Measurements from ENCODE around the gene CREB5. TPM values are rescaled to one million over a fixed set of nuclear protein-coding genes. Genes with fewer than 3 reads are reported as not detected.

The CREB5 gene
- total RNA-seq, 1 experiment from 2014 or later = 2.1 TPM

GRCh38 chr7:28466341-28466740 is 54.0 kb downstream of the CREB5 start:
- CTCF ChIA-PET = no interaction called here
- no TSS peak for BruUV-seq (replicated peaks)

GRCh38 chr7:28466885-28467284 is 54.6 kb downstream of the CREB5 start:
- Histone ChIP-seq H2AFZ (no peak overlapping the region), H3K9me2 (ENCODE audit: insufficient read depth) (no peaks in the 10 kb centered on the region), H3K4me1 (replicated peaks; ENCODE audit: insufficient read depth) (no peaks in the 10 kb centered on the region), H3K27me3 (ENCODE audit: insufficient read depth, low read depth) (0 out of 2 replicates have a peak, but pooled peaks cover 3% of the 10 kb centered on the region), H3K27ac (no peak overlapping the region), H3K4me3 (no peak overlapping the region), H4K20me1 (ENCODE audit: insufficient read depth) (no peaks in the 10 kb centered on the region), H3K4me2 (no peak overlapping the region), H3F3A (ENCODE audit: insufficient read depth, low read depth) (no peaks in the 10 kb centered on the region), H3K36me3 (ENCODE audit: low read depth) (no peaks in the 10 kb centered on the region), H3K79me2 (ENCODE audit: low read depth) (no peaks in the 10 kb centered on the region), H3K9me3 (ENCODE audit: insufficient read depth, low read depth) (0 out of 2 replicates have a peak, but pooled peaks cover 3% of the 10 kb centered on the region)
- no TSS peak for BruUV-seq (replicated peaks)
- intact Hi-C loops (cut with micrococcal nuclease; ENCODE audit: unreplicated experiment) = no loop called here
- TF ChIP-seq CTCF (conservative IDR thresholded peaks at IDR 0.05) (no peak), EZH2 (IDR thresholded peaks at IDR 0.05; ENCODE audit: low read depth) (no peak)
- ChIA-PET POLR2A (ENCODE audit: unreplicated experiment) (no interaction called here), CTCF (no interaction called here)
- no peak for DNase-seq

More at GRCh38 chr7:28466341-28466740, 54.0 kb downstream of the CREB5 start:
- H3K79me2 ChIP-seq (ENCODE audit: low read depth) = no peaks in the 10 kb centered on the region
- 0 out of 2 replicates have a peak, but pooled peaks cover 3% of the 10 kb centered on the region for H3K27me3 ChIP-seq (ENCODE audit: insufficient read depth, low read depth)
- H3F3A ChIP-seq (ENCODE audit: insufficient read depth, low read depth) = no peaks in the 10 kb centered on the region
- no peak overlapping the region for H2AFZ ChIP-seq
- intact Hi-C loops (cut with micrococcal nuclease; ENCODE audit: unreplicated experiment) = no loop called here
- POLR2A ChIA-PET (ENCODE audit: unreplicated experiment) = no interaction called here
- H3K4me1 ChIP-seq (replicated peaks; ENCODE audit: insufficient read depth) = no peaks in the 10 kb centered on the region
- H3K9me3 ChIP-seq (ENCODE audit: insufficient read depth, low read depth) = 0 out of 2 replicates have a peak, but pooled peaks cover 3% of the 10 kb centered on the region
- TF ChIP-seq CTCF (conservative IDR thresholded peaks at IDR 0.05) (no peak), EZH2 (IDR thresholded peaks at IDR 0.05; ENCODE audit: low read depth) (no peak)
- no peaks in the 10 kb centered on the region for H3K36me3 ChIP-seq (ENCODE audit: low read depth)
- no peak overlapping the region for H3K4me3 ChIP-seq
- no peak overlapping the region for H3K27ac ChIP-seq
- no peak overlapping the region for H3K4me2 ChIP-seq
- no peak for DNase-seq
- H4K20me1 ChIP-seq (ENCODE audit: insufficient read depth) = no peaks in the 10 kb centered on the region
- no peaks in the 10 kb centered on the region for H3K9me2 ChIP-seq (ENCODE audit: insufficient read depth)

DNA sequence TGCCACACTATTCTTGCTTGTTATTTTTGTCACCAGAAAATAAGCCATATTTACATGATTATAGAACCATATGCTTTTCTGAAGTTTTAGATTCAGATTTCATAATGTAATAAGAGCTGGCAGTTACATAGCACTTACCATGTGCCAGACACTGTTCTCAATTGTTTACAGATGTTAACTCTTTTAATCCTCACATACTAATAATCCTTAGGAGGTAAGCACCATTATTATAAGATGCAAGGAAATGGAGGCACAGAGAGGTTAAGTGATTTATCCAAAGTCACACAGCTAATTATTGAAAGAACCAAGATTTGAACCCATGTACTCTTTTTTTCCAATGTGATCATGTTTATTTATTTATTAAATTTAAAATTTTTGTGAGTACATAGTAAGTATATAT is 57.2 kb downstream of the CREB5 start:
- Histone ChIP-seq H3K79me2 (ENCODE audit: low read depth) (no peaks in the 10 kb centered on the region), H3K4me2 (no peak overlapping the region), H2AFZ (no peak overlapping the region), H3K9me3 (ENCODE audit: insufficient read depth, low read depth) (no peaks in the 10 kb centered on the region), H3K27ac (no peak overlapping the region), H4K20me1 (ENCODE audit: insufficient read depth) (no peaks in the 10 kb centered on the region), H3K4me3 (no peak overlapping the region), H3K36me3 (ENCODE audit: low read depth) (no peaks in the 10 kb centered on the region), H3K27me3 (ENCODE audit: insufficient read depth, low read depth) (no peaks in the 10 kb centered on the region), H3K4me1 (replicated peaks; ENCODE audit: insufficient read depth) (no peaks in the 10 kb centered on the region), H3F3A (ENCODE audit: insufficient read depth, low read depth) (no peaks in the 10 kb centered on the region), H3K9me2 (ENCODE audit: insufficient read depth) (no peaks in the 10 kb centered on the region)
- ChIA-PET CTCF (no interaction called here), POLR2A (ENCODE audit: unreplicated experiment) (no interaction called here)
- no peak for TF ChIP-seq EZH2 (IDR thresholded peaks at IDR 0.05; ENCODE audit: low read depth)
- TF ChIP-seq CTCF (conservative IDR thresholded peaks at IDR 0.05) = no peak
- no TSS peak for BruUV-seq (replicated peaks)
- DNase-seq = no peak
- intact Hi-C loops (cut with micrococcal nuclease; ENCODE audit: unreplicated experiment) = no loop called here
